HG02852 (cell line): ENCODE measurements around the gene REC8.
A peak's percentile ranks its signal among the peaks of the same experiment; 100 is the strongest.
"Not testable (repeated sequence)": the region's sequence is repeated elsewhere in the genome, so short reads cannot be mapped to it uniquely, and the experiment has no call there.

Source experiments
- ATAC-seq: cut with Tn5 transposase; IDR thresholded peaks from one replicate; pipeline ENCODE4 v1.9.1; 2021; ENCODE audit warnings: mild to moderate bottlenecking, moderate library complexity; ENCODE audit not compliant: unreplicated experiment

The REC8 gene

DNA sequence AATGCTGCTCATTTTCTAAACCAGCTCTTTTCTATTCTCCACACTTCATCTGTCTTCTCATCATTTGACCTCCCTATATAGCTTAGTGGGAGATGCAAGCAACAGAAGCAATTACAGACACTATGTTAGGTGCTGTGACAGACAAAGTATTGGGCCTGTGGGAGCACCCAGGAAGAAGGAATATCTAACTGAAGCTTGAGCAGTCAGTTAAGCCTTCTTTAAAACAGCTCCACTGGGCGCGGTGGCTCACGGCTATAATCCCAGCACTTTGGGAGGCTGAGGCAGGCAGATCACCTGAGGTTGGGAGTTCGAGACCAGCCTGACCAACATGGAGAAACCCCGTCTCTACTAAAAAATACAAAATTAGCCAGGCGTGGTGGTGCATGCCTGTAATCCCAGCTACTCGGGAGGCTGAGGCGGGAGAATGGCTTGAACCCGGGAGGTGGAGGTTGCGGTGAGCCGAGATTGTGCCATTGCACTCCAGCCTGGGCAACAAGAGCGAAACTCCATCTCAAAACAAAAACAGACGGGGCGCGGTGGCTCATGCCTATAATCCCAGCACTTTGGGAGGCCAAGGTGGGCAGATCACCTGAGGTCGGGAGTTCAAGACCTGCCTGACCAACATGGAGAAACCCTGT lies 31.5 kb downstream of the REC8 start:
- not testable (repeated sequence) for ATAC-seq

DNA sequence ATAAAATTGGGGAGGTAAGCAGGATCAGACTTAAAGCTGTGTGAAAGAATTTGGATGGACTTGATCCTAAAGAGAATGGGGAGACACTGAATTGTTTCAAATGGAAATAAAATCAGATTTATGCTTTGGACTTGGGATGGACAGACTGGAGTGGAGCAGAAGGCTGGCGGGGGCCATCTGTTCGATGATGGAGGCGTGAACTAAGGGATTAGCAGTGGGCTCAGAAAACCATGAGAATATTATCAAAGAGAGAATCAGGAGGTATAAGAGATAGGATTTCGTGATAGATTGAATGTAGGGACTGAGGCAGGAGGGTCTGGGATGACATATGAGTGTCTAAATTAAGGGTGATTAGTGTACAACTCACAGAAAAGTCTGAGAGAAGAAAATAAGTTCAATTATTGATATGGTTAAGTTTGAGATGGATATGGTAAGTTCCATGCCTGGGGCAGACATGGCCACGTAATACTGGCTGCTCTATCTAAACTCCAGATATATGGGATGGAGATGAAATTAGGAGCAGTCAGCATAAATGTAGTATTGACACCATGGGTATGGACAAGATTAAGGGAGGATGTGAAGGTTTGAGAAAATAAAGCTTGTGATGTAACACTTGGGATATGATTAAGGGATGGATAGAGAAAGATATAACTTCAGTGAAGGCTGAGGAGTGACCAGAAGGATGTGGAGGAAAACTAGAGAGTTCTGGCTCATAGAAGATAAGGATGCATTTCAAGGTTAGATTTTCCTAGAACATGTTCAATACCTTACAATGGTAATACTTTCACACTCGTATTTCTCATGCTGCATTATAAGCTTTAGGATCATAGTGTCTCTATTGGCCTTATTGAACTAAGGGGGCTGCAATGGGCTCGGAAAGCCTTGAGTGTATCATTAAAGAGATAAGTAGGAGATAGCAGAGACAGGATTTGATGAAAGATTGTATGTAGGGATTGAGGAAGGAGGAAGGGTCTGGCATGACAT lies 32.6 kb downstream of the REC8 start:
- no peak for ATAC-seq

DNA sequence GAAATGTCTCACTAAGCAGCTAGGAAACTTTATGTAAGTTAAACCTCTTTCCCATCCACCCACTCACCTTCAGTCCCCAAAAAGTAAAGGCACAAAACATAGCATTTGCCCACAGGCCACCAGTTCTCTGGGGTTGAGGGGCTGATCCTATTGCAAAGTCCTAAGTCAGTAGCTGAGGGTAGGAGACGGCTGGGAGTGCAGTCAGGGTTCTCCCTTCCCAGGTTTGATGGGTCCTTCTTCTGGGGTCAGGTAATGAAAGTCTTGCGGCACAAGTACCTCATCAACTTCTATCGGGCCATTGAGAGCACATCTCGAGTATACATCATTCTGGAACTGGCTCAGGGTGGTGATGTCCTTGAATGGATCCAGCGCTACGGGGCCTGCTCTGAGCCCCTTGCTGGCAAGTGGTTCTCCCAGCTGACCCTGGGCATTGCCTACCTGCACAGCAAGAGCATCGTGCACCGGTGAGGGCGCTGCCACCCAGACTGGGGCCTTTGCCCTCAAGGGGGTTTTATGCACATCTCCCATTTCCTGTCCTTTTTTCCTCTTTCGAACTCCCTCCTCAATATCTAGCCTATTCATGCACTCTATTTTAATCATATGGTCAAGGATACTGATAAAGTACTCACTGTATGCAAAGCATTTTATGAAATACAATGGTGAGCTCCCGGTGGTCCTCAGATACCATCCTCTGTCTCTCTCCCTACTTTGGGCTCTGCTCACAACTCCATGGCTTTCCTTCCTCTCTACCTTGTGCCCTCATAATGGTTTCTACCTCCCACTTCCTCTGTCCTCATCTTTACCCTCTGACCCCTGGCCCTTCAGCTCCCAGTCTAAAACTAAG lies 34.6 kb downstream of the REC8 start:
- ATAC-seq = no peak

GRCh38 chr14:24207104-24207551 lies 35.2 kb downstream of the REC8 start:
- no peak for ATAC-seq

DNA sequence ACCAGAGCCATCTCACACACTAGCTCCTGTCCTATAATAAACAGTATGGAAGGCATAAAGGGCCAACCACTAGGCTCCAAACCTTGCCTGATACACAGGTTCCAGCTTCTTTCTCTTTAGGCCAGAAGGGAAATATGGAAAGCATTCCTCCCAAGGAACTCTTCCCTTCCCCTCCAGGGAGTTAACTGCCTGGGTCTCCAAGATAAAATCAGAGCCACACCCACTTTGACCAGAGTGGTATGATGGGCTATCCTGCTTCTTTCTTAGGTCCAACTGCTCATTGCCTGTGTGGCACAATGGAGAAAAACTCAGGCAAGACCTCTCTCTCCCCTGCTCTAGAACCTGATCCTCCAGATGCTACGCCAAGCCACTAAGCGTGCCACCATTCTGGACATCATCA lies 35.7 kb downstream of the REC8 start:
- ATAC-seq = no peak

DNA sequence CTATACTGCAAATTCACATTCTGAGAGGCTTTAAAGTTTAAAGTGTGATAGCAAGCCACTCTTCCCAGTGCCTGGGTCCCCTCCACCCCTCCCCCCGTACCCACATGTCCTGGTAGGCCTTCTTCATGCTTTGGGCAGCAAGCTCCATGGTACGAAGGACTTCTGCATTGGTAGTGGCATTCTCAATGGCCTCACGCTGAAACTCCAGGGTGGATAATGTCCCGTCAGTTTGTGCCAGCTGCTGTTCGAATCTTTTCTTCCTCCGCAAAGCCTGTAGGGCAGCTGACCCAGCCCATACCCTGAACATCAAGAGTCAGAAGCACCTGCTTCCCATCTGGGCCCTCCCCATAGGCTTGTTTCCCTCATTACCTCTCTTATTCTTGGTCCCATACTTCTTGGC lies 39.4 kb downstream of the REC8 start:
- no peak for ATAC-seq

- peak; percentile 77 for ATAC-seq
Observed at GRCh38 chr14:24212924-24213865, 41.3 kb downstream of the REC8 start, which contains the start of gene CHMP4A. Gene CHMP4A, minus strand, starts transcription at chr14:24213488. Its CDS starts 49 bp downstream, at chr14:24213439.

DNA sequence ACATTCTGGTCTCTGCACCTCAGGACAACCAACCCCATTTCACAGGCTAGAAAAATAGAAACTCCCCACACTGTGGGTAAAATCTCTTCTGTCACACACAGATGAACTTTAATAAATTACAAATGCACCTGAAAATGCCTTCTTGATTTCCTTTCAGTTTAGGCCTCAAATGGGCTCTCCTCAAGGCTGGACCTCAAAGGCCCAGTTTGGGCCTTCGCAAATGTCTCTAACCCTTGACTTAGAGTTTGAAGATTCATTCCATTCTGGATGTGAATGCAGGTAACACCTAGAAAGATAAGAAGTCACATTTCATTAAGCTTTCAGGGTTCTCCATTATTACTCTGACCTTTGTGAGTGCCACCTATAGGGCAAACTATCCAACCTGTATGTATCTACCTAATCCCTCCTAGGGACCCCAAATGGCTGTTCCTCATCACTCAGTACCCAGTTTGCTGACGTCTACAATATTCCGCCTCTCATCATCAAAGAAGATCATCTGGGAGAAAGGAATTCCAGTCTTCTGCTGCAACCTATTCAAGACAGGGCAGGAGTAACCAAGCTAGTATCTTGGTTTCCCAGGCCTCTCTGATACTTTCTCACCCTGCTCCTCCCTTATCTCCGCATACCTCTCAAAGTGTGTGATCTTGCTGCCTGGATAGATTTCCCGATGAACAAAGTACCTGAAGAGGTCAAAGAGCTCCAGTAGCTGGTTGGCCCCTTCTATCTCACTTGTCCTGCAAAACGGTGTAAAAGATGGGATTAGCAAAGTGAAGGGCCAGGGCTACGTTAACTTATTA lies 42.2 kb downstream of the REC8 start:
- no peak for ATAC-seq

GRCh38 chr14:24215495-24216344 lies 43.8 kb downstream of the REC8 start, which contains the start of gene MDP1:
Gene MDP1, minus strand, starts transcription at chr14:24216066. Its CDS starts 111 bp downstream, at chr14:24215955.
- peak; percentile 57 for ATAC-seq

DNA sequence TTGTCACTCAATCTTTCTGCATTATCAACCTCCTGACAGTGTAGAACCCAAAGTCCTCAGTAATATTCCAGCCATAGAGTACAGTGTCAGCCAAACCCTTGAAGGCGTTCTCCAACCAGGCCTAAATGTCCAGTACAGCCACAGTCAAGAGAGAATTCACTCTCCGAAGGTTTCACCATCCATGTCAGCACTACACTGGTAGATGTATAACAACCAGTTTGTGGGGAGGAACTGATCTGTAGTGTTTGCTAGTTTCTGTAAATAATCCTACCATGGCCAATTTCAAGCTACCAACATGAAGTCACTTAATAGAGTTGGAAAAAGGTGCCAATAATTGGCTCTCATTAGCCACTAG lies 44.4 kb downstream of the REC8 start:
- no peak for ATAC-seq

DNA sequence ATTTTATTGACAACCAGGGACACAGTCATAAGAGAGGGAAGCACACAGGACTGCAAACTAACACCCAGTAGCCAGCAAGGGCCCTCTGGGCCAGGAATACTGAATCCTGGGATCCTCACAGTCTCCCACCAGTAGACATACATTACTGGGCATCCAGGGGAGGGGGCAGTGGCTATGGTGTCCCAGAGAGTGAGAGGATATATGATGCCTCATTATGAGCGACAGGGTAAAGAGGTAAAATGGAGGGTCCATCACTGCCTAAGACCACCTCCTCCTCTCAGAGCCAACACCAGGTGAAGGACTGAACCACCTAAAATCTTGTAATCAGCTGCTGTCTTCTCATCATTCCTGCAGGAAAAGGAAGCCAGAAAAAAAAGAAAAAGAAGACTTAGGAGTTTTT lies 45.0 kb downstream of the REC8 start:
- not testable (repeated sequence) for ATAC-seq

- no peak for ATAC-seq
Observed at GRCh38 chr14:24219080-24219479, 47.2 kb downstream of the REC8 start.

GRCh38 chr14:24219521-24219920 lies 47.6 kb downstream of the REC8 start:
- no peak for ATAC-seq

- ATAC-seq = not testable (repeated sequence)
Observed at GRCh38 chr14:24222987-24223386, 51.1 kb downstream of the REC8 start.

- no peak for ATAC-seq
Observed at GRCh38 chr14:24224618-24225071, 52.8 kb downstream of the REC8 start.

GRCh38 chr14:24226473-24226872 lies 54.6 kb downstream of the REC8 start:
- no peak for ATAC-seq

- no peak for ATAC-seq
Observed at GRCh38 chr14:24228902-24229301, 57.0 kb downstream of the REC8 start.
